ENCODE results near the gene SNX19.
A peak's percentile ranks its signal among the peaks of the same experiment; 100 is the strongest.

SNX19 gene

GRCh38 chr11:130866831-130867230 is 49.4 kb downstream of the SNX19 start:
- peak; percentile 81 for DNase-seq (ENCODE audit: low read depth)

GRCh38 chr11:130865774-130866114 is 50.5 kb downstream of the SNX19 start:
- no peak for TF ChIP-seq CTCF (conservative IDR thresholded peaks at IDR 0.05; ENCODE audit: low read depth, low read length)
- no peak overlapping the region for H3K4me3 ChIP-seq (ENCODE audit: low read length)
- no peak for DNase-seq (ENCODE audit: low read depth)

More at GRCh38 chr11:130866831-130867230, 49.4 kb downstream of the SNX19 start:
- H3K4me3 ChIP-seq (ENCODE audit: low read length) = no peak overlapping the region
- TF ChIP-seq CTCF (conservative IDR thresholded peaks at IDR 0.05; ENCODE audit: low read depth, low read length) = no peak

DNA sequence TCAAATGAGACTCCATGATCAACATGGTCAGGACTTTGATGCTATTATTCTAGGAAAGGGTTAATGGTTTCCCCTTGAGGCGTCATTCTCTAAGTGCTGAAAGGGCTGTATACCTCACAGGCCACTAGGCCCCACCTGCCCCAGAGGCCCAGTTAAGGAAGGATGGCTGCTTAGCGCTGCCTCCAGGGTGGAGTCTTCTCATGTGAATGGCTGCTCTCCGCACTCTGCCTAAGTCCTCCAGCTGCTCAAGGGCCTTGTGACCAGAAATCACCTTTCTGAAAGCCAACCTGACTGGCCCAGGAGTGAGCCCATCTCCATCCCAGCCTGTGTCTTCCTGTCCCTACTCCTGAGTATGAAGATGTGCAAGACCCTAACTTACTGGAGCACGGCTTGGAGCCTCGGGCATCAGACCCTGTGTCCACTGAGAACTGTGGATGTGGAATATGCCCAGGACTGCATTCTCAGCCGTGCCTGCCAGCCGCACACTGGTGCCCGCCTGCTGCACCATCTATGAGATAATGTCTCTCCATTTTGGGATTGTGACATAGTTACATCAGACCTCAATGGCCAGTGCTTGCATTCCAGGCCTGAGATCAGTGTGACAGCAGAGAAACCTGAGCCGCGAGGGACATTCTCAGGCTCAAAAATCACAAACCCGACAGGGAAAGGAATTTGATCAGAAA is 51.0 kb downstream of the SNX19 start:
- no peak for DNase-seq (ENCODE audit: low read depth)
- H3K4me3 ChIP-seq (ENCODE audit: low read length) = no peak overlapping the region
- no peak for TF ChIP-seq CTCF (conservative IDR thresholded peaks at IDR 0.05; ENCODE audit: low read depth, low read length)

DNA sequence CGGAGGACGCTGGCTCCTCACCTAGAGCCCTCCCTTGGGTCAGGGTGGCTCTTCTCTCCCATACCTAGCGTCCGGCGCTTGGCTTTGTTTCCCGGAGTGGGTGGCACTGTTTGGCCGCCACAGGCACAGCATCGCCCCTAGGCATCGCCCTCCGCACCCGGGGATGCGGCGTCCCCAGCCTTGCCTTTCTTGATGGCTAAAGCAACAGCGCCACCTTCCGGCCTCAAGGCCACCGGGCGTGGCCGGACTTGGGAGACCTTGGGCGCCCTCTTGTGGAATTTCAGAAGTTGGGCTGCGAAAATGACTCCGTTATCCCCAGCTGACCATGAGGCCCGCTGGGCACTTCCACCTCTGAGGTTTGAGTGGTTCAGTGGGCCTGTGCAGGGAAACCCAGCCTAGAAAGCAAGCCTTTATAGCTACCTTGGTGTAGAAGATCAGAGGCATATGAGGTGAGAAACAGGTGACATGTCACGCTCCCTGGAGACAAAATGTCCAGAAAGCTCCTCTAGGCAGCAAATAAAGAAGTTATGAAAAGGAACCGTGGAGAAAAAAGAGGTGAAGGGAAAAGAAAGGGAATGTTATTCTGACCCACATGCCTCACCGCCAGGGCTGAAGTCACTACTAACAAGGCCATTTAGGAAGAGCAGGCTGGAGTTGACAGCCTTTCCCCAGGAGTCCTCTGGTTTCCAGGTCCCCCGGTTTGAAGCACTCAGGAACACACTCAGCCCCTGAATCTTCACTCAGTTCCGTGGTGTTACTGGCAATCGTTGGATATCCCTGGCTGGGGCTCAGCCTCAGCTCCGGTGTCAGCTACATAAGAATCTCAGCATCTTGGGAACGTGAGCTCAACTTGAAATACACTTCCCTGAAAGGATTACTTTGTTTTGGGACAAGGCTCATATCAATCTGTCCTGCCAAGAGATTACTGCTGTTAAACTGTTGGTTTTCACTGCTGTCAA is 54.1 kb downstream of the SNX19 start:
- peak; percentile 99 for TF ChIP-seq CTCF (conservative IDR thresholded peaks at IDR 0.05; ENCODE audit: low read depth, low read length)
- peak; percentile 66 for DNase-seq (ENCODE audit: low read depth)
- no peak overlapping the region for H3K4me3 ChIP-seq (ENCODE audit: low read length)

- no peak for DNase-seq (ENCODE audit: low read depth)
- no peak for TF ChIP-seq CTCF (conservative IDR thresholded peaks at IDR 0.05; ENCODE audit: low read depth, low read length)
- no peak overlapping the region for H3K4me3 ChIP-seq (ENCODE audit: low read length)
These were observed 55.0 kb downstream of the SNX19 start for GRCh38 chr11:130861283-130861682.

GRCh38 chr11:130859886-130860285 is 56.4 kb downstream of the SNX19 start:
- no peak for DNase-seq (ENCODE audit: low read depth)
- TF ChIP-seq CTCF (conservative IDR thresholded peaks at IDR 0.05; ENCODE audit: low read depth, low read length) = no peak
- no peak overlapping the region for H3K4me3 ChIP-seq (ENCODE audit: low read length)
